GM12878 (cell line): ENCODE results near the gene ZNF512. TPM values are rescaled to one million over a fixed set of nuclear protein-coding genes. Genes with fewer than 3 reads are reported as not detected.

ENCODE experiments used
- ATAC-seq: fragments of 200-7000 bp; cut with Tn5 transposase; 3 replicates; pipeline ENCODE4 v1.9.1; 2020; ENCODE audit warnings: mild to moderate bottlenecking, moderate library complexity
- BruUV-seq: library from RNA; stranded (reverse); fragments of 400-500 nt; replicated peaks from 2 replicates; lab custom pipeline; 2021; lab: Mats Ljungman, UMichigan
- CTCF ChIA-PET: fragments of 300-600 bp; sonication (Branson Sonifier 250); formaldehyde crosslinking; extraction: SDS; loops from one replicate; lab custom pipeline; 2021; ENCODE audit warnings: inconsistent platforms; lab: Yijun Ruan, JAX
- POLR2A ChIA-PET: fragments of 350-600 bp; formaldehyde crosslinking; extraction: SDS; loops from one replicate; lab custom pipeline; 2021; ENCODE audit warnings: inconsistent platforms; lab: Charles Lee
- RAD21 ChIA-PET: fragments of 300-600 bp; sonication (Branson Sonifier 250); formaldehyde crosslinking; loops from one replicate; lab custom pipeline; 2023; ENCODE audit warnings: antibody characterized with exemption; ENCODE audit not compliant: unreplicated experiment; lab: Charles Lee
- SMC1A ChIA-PET: fragments of 300-600 bp; sonication (Branson Sonifier 250); formaldehyde crosslinking; loops from one replicate; lab custom pipeline; 2023; ENCODE audit not compliant: unreplicated experiment, uncharacterized antibody; lab: Charles Lee
- DNase-seq: peaks from one replicate; pipeline ENCODE4 v3.0.0-alpha.2; 2011; ENCODE audit warnings: low read depth, low spot score
- FAIRE-seq: peaks from 3 replicates; lab custom pipeline; 2011; peaks lifted over from hg19 to GRCh38; lab: Jason Lieb, UNC
- H2AFZ ChIP-seq: 2 replicates; pipeline ENCODE4 v1.6.0; 2011; ENCODE audit warnings: low read depth, low read length, control low read depth; ENCODE audit not compliant: control insufficient read depth
- H3K27ac ChIP-seq: 2 replicates; pipeline ENCODE4 v1.5.1; 2011; ENCODE audit warnings: control low read depth; ENCODE audit not compliant: control insufficient read depth, insufficient read depth
- H3K27me3 ChIP-seq, 2 experiments: replicated peaks in 1 of 2; 2 replicates each; pipeline versions ENCODE4 v1.6.0 to v1.6.1; 2011; ENCODE audit warnings: low read length in 1 of 2; ENCODE audit not compliant: control insufficient read depth in 2 of 2, insufficient read depth in 2 of 2
- H3K36me3 ChIP-seq, 2 experiments: 2 replicates each; pipeline ENCODE4 v1.5.1; 2011; ENCODE audit warnings: low read length in 1 of 2; ENCODE audit not compliant: control insufficient read depth in 2 of 2, insufficient read depth in 2 of 2
- H3K4me1 ChIP-seq: 2 replicates; pipeline ENCODE4 v1.6.1; 2011; ENCODE audit warnings: mild to moderate bottlenecking, low read length, moderate library complexity, mixed read lengths; ENCODE audit not compliant: control insufficient read depth, insufficient read depth
- H3K4me2 ChIP-seq: 2 replicates; pipeline ENCODE4 v1.6.0; 2011; ENCODE audit warnings: control low read depth; ENCODE audit not compliant: control insufficient read depth, insufficient read depth
- H3K4me3 ChIP-seq: fragments of 200-600 bp; sonication (generic); 2 replicates; pipeline ENCODE4 v1.5.1; 2016
- H3K79me2 ChIP-seq: 2 replicates; pipeline ENCODE4 v1.6.0; 2011; ENCODE audit warnings: low read length; ENCODE audit not compliant: control insufficient read depth, insufficient read depth
- H3K9ac ChIP-seq: 2 replicates; pipeline ENCODE4 v1.8.0; 2011; ENCODE audit warnings: low read length, control low read depth, mixed read lengths; ENCODE audit not compliant: control insufficient read depth, insufficient read depth
- H3K9me3 ChIP-seq: replicated peaks from 3 replicates; pipeline ENCODE4 v1.5.1; 2011; ENCODE audit warnings: mild to moderate bottlenecking, low read length; ENCODE audit not compliant: control insufficient read depth, insufficient read depth
- H4K20me1 ChIP-seq: 2 replicates; pipeline ENCODE4 v1.6.0; 2011; ENCODE audit not compliant: control insufficient read depth, insufficient read depth
- BHLHE40 ChIP-seq, 2 experiments: fragments of 450-650 bp in 1 of 2; IDR thresholded peaks; 2 replicates each; pipeline ENCODE4 v1.6.1; 2011 to 2017; ENCODE audit warnings: low read depth in 2 of 2, borderline replicate concordance in 1 of 2, improper control_type of control experiment in 1 of 2, low read length in 1 of 2, mild to moderate bottlenecking in 1 of 2
- FOS ChIP-seq: IDR thresholded peaks from 3 replicates; pipeline ENCODE4 v1.6.1; 2011; ENCODE audit warnings: borderline replicate concordance; ENCODE audit not compliant: insufficient read length; ENCODE audit errors: extremely low read depth
- HDAC2 ChIP-seq: fragments of 200-600 bp; sonication (generic); IDR thresholded peaks from 2 replicates; pipeline ENCODE4 v1.6.1; 2017
- MEF2B ChIP-seq: fragments of 450-650 bp; IDR thresholded peaks from 2 replicates; pipeline ENCODE4 v1.6.1; 2018; ENCODE audit warnings: mild to moderate bottlenecking, moderate library complexity; ENCODE audit not compliant: partially characterized antibody, poor library complexity, severe bottlenecking
- NFIC ChIP-seq: IDR thresholded peaks from 2 replicates; pipeline ENCODE4 v1.6.1; 2012; ENCODE audit warnings: low read depth, mild to moderate bottlenecking, inconsistent platforms, low read length, moderate library complexity
- SREBF2 ChIP-seq: IDR thresholded peaks from 2 replicates; pipeline ENCODE4 v1.6.1; 2012; ENCODE audit warnings: mild to moderate bottlenecking, low read length
- SUPT20H ChIP-seq: IDR thresholded peaks from 2 replicates; pipeline ENCODE4 v1.6.1; 2011; ENCODE audit warnings: low read depth, mild to moderate bottlenecking, low read length, moderate library complexity, borderline replicate concordance; ENCODE audit not compliant: control insufficient read depth
- ZBED1 ChIP-seq: IDR thresholded peaks from 2 replicates; pipeline ENCODE4 v1.6.1; 2016; ENCODE audit warnings: borderline replicate concordance
- ZNF274 ChIP-seq: IDR thresholded peaks from one replicate; pipeline ENCODE4 v1.8.0; 2011; ENCODE audit not compliant: insufficient read length, insufficient read depth
- WGBS: methylation state at CpG from one replicate; pipeline ENCODE4 v1.1.6; 2016; ENCODE audit warnings: low lambda C conversion rate; ENCODE audit not compliant: insufficient replicate concordance, insufficient coverage; ENCODE audit errors: missing lambda C conversion rate; 5-methylcytosine and 5-hydroxymethylcytosine counted together
- in situ Hi-C: fragments of 300-500 bp; cut with MboI; formaldehyde crosslinking; loops from 9 replicates; pipeline ENCODE4 v1.14.3; 2018; ENCODE audit warnings: mixed read lengths
- intact Hi-C: fragments of 100-400 bp; cut with micrococcal nuclease; formaldehyde crosslinking; loops from one replicate; pipeline ENCODE4 v1.14.2; 2022; ENCODE audit not compliant: unreplicated experiment
- polyA plus RNA-seq, 11 experiments: library from polyadenylated mRNA; depleted of rRNA in 4 of 11; unstranded in 6 of 11; stranded (reverse) in 5 of 11; fragments of >200 nt; fragmentation: Nextera tagmentation in 4 of 11; fragmentation: Illumina TruSeq in 1 of 11; extraction: Ambion mirVana in 4 of 11; extraction: Trizol in 1 of 11; gene quantifications; 1 replicate in 1 of 11; 2 replicates in 10 of 11; pipeline versions ENCODE4 v1.2.1 to v1.2.3, GENCODE V29; 2011 to 2016; ENCODE audit warnings: inconsistent platforms in 2 of 11, missing spikeins in 2 of 11, low read depth in 1 of 11
- total RNA-seq, 4 experiments: library from RNA; depleted of rRNA in 3 of 4; stranded (reverse); fragments of >200 nt in 3 of 4; fragmentation: Illumina TruSeq in 1 of 4; extraction: Trizol in 1 of 4; gene quantifications; 2 replicates each; pipeline versions ENCODE4 v1.2.1 to v1.2.3, GENCODE V29; 2013 to 2021
- TF ChIP-seq, protein P1 (sequence below): IDR thresholded peaks from 2 replicates; pipeline ENCODE4 v1.6.1; 2012; ENCODE audit warnings: mild to moderate bottlenecking, low read depth, low read length
- TF ChIP-seq, protein P2 (sequence below): IDR thresholded peaks from 2 replicates; pipeline ENCODE4 v1.6.1; 2011; ENCODE audit warnings: low read depth, mild to moderate bottlenecking, low read length, moderate library complexity, borderline replicate concordance; ENCODE audit errors: extremely low read depth
- TF ChIP-seq, protein P3 (sequence below): IDR thresholded peaks from 2 replicates; pipeline ENCODE4 v1.6.1; 2012; ENCODE audit warnings: low read depth, low read length, improper control_type of control experiment

Gene ZNF512
- total and polyA plus RNA-seq, 10 of the 15 experiments (the other 5 are each of a cell fraction or from before 2014, with no cell fraction given) = 14.1 to 61.9 (median 31.2) TPM

DNA sequence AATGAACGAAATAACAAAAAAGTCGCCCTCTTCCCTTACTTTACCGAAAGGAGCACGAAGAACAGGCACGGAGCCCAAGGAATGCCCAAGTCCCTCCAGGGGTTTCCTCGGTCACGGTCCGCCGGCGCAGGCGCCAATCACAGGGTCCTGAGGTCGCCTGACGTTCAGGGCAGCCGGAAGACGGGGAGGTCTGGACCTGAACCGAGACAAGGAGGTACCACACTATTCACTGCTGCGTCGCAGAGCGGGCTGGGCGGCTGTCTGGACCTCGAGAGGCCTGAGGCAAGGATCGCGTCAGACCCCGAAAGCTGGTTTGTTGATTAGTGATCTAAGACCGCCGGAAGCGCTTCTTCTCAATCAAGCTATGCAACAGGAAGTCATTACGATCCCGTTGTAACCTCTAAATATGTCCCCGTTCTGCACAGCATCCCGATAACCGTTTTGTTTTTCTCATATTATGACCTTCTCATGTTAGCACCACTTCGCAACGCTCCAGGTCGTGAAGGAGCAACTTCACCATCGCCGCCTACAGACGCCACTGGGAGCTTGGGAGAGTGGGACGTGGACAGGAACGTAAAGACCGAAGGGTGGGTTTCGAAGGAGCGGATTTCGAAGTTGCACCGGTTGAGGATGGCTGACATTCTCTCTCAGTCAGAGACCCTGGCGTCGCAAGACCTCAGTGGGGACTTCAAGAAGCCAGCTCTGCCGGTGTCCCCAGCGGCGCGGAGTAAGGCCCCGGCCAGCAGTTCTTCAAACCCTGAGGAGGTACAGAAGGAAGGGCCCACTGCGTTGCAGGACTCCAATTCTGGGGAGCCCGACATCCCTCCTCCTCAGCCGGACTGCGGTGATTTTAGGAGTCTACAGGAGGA, 80.7 kb downstream of the ZNF512 start, which contains the start of the genes SLC4A1AP and SUPT7L:
SLC4A1AP (plus strand) TSS at position 605 of the 869 bp plus-strand sequence; CDS start at position 631, 26 bp downstream.
SUPT7L (minus strand) TSS at position 330 of the 869 bp plus-strand sequence. CDS start 1,422 bp downstream, outside the sequence.
- H3K79me2 ChIP-seq = peaks cover 29% of the 10 kb centered on the region
- RAD21 ChIA-PET = no interaction called here
- no TSS peak for BruUV-seq
- H3K4me2 ChIP-seq = peak within 1 kb of the TSS; percentile 80
- H3K27ac ChIP-seq = peak within 1 kb of the TSS; percentile 80
- no peaks in the 10 kb centered on the region for H4K20me1 ChIP-seq
- peaks cover 2 to 13% of the 10 kb centered on the region in 2 experiments; a peak in 3 of 4 replicates for H3K36me3 ChIP-seq
- H3K27me3 ChIP-seq = no peaks in the 10 kb centered on the region
- in situ Hi-C loops = no loop called here
- peak within 1 kb of the TSS; percentile 97 for H2AFZ ChIP-seq
- CTCF ChIA-PET = interaction anchor here (0.7 to 7.1 kb wide), 4 partner anchors 10 to 50 kb away, joined by 3 to 79 read pairs (median 3); no protein-coding TSS in a partner anchor
- POLR2A ChIA-PET = interaction anchor here (1.0 to 1.3 kb wide), 2 partner anchors 8 to 35 kb away, joined by 3 to 5 read pairs; partner anchors contain the start of genes CCDC121 and GPN1
- no peaks in the 10 kb centered on the region for H3K9me3 ChIP-seq
- peak within 1 kb of the TSS; percentile 90 for H3K4me3 ChIP-seq
- H3K4me1 ChIP-seq = peaks cover 10% of the 10 kb centered on the region
- H3K9ac ChIP-seq = peak within 1 kb of the TSS; percentile 89
- DNase-seq (peak; percentile 77), ATAC-seq (peak; percentile 90), FAIRE-seq (peak; percentile 99)
- WGBS = under 1% methylated on average over 55 of the region's 56 CpGs
- SMC1A ChIA-PET = interaction anchor here (0.9 to 1.3 kb wide), 4 partner anchors 8 to 292 kb away, joined by 3 to 4 read pairs (median 4); no protein-coding TSS in a partner anchor
- intact Hi-C loops = loop anchor here (10.0 kb wide), 1 partner anchor 179 kb away; the partner anchor contains the start of gene IFT172
- TF ChIP-seq, protein P1, sequence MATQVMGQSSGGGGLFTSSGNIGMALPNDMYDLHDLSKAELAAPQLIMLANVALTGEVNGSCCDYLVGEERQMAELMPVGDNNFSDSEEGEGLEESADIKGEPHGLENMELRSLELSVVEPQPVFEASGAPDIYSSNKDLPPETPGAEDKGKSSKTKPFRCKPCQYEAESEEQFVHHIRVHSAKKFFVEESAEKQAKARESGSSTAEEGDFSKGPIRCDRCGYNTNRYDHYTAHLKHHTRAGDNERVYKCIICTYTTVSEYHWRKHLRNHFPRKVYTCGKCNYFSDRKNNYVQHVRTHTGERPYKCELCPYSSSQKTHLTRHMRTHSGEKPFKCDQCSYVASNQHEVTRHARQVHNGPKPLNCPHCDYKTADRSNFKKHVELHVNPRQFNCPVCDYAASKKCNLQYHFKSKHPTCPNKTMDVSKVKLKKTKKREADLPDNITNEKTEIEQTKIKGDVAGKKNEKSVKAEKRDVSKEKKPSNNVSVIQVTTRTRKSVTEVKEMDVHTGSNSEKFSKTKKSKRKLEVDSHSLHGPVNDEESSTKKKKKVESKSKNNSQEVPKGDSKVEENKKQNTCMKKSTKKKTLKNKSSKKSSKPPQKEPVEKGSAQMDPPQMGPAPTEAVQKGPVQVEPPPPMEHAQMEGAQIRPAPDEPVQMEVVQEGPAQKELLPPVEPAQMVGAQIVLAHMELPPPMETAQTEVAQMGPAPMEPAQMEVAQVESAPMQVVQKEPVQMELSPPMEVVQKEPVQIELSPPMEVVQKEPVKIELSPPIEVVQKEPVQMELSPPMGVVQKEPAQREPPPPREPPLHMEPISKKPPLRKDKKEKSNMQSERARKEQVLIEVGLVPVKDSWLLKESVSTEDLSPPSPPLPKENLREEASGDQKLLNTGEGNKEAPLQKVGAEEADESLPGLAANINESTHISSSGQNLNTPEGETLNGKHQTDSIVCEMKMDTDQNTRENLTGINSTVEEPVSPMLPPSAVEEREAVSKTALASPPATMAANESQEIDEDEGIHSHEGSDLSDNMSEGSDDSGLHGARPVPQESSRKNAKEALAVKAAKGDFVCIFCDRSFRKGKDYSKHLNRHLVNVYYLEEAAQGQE = 0 out of 2 replicates have a peak, but pooled peaks have one; percentile 35
- TF ChIP-seq, protein P2, sequence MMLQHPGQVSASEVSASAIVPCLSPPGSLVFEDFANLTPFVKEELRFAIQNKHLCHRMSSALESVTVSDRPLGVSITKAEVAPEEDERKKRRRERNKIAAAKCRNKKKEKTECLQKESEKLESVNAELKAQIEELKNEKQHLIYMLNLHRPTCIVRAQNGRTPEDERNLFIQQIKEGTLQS = no peak
- TF ChIP-seq ZNF274 (no peak), HDAC2 (peak; percentile 89), MEF2B (peak; percentile 71), SREBF2 (no peak), SUPT20H (no peak), FOS (no peak), BHLHE40 (IDR thresholded peaks at IDR 0.05; ENCODE audit: borderline replicate concordance in 1 of 2, low read depth in 2 of 2, low read length in 1 of 2) (peak; percentile 49 to 71; a peak in 2 of 4 replicates), ZBED1 (0 out of 2 replicates have a peak, but pooled peaks have one; percentile 53), NFIC (peak; percentile 73; the same call in 1 of the 2 replicates)
- TF ChIP-seq, protein P3, sequence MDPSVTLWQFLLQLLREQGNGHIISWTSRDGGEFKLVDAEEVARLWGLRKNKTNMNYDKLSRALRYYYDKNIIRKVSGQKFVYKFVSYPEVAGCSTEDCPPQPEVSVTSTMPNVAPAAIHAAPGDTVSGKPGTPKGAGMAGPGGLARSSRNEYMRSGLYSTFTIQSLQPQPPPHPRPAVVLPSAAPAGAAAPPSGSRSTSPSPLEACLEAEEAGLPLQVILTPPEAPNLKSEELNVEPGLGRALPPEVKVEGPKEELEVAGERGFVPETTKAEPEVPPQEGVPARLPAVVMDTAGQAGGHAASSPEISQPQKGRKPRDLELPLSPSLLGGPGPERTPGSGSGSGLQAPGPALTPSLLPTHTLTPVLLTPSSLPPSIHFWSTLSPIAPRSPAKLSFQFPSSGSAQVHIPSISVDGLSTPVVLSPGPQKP = peak; percentile 53; the same call in 1 of the 2 replicates
